ENCODE measurements around the gene ANKRD40CL. TPM values are rescaled to one million over a fixed set of nuclear protein-coding genes. Genes with fewer than 3 reads are reported as not detected.

The ANKRD40CL gene
- total and polyA plus RNA-seq, 9 of the 15 experiments (the other 6 are each of a cell fraction or from before 2014, with no cell fraction given) = not detected

GRCh38 chr17:50719144-50719923 lies 48.0 kb downstream of the ANKRD40CL start, which contains the start of gene LUC7L3 (continued):
- TF ChIP-seq ZNF277 (CRISPR knock-in tag; IDR thresholded peaks at IDR 0.05; ENCODE audit: borderline replicate concordance) (no peak), SIN3A (IDR thresholded peaks at IDR 0.05; ENCODE audit: borderline replicate concordance in 2 of 2, control insufficient read depth in 1 of 2, low read depth in 2 of 2, low read length in 2 of 2) (no peak), MYBL2 (IDR thresholded peaks at IDR 0.05; ENCODE audit: low read depth) (no peak), MYBL2 (CRISPR knock-in tag; IDR thresholded peaks at IDR 0.05; ENCODE audit: borderline replicate concordance) (no peak), ZNF318 (IDR thresholded peaks at IDR 0.05; ENCODE audit: borderline replicate concordance in 1 of 2, low read depth in 1 of 2) (no peak), SREBF2 (CRISPR knock-in tag; IDR thresholded peaks at IDR 0.05) (no peak), KDM5B (IDR thresholded peaks at IDR 0.05; ENCODE audit: insufficient replicate concordance, low read depth, low read length) (peak; percentile 81), TAF15 (IDR thresholded peaks at IDR 0.05; ENCODE audit: low read depth, low read length) (no peak), TAF7 (tag; IDR thresholded peaks at IDR 0.05) (peak; percentile 29), ZNF408 (CRISPR knock-in tag; IDR thresholded peaks at IDR 0.05; ENCODE audit: low read depth) (no peak), TBP (optimal IDR thresholded peaks at IDR 0.05; ENCODE audit: low read depth, low read length) (peak; percentile 92), L3MBTL2 (IDR thresholded peaks at IDR 0.05) (peak; percentile 96)

Measured in K562 (cell line).